Upper lobe of left lung (tissue), 6 donors: Measurements from ENCODE around the gene ABHD13. TPM values are rescaled to one million over a fixed set of nuclear protein-coding genes. Genes with fewer than 3 reads are reported as not detected.
"Not testable (repeated sequence)": the region's sequence is repeated elsewhere in the genome, so short reads cannot be mapped to it uniquely, and the experiment has no call there.

Experiments
- ATAC-seq, 2 donors: fragments of 200-7000 bp; cut with Tn5 transposase; one replicate each; pipeline ENCODE4 v1.9.1; 2022; ENCODE audit warnings: mild to moderate bottlenecking in 2 of 2, moderate library complexity in 2 of 2; ENCODE audit not compliant: low FRiP score in 2 of 2
- DNase-seq, 2 donors: peaks; one replicate each; pipeline ENCODE4 v3.0.0-alpha.2; 2019 to 2020
- H3K27ac ChIP-seq, 4 donors: fragments of 200-600 bp; sonication (generic); one replicate each; pipeline ENCODE4 v1.5.1; 2016 to 2019
- H3K27me3 ChIP-seq, 4 donors: fragments of 200-600 bp; sonication (generic); one replicate each; pipeline ENCODE4 v1.5.1; 2017 to 2019
- H3K36me3 ChIP-seq, 4 donors: fragments of 200-600 bp; sonication (generic); one replicate each; pipeline ENCODE4 v1.5.1; 2016 to 2019
- H3K4me1 ChIP-seq, 4 donors: fragments of 200-600 bp; sonication (generic); one replicate each; pipeline ENCODE4 v1.5.1; 2018 to 2019
- H3K4me3 ChIP-seq, 4 donors: fragments of 200-600 bp; sonication (generic); one replicate each; pipeline ENCODE4 v1.5.1; 2017 to 2019; ENCODE audit warnings: mild to moderate bottlenecking in 2 of 4, moderate library complexity in 1 of 4
- H3K9me3 ChIP-seq, 4 donors: fragments of 200-600 bp; sonication (generic); one replicate each; pipeline ENCODE4 v1.5.1; 2018 to 2019
- CTCF ChIP-seq, 6 experiments: fragments of 450-650 bp in 4 of 6; fragments of 200-600 bp in 2 of 6; sonication (generic) in 2 of 6; IDR thresholded peaks; one replicate each; pipeline ENCODE4 v1.5.1; 2016 to 2019; ENCODE audit warnings: antibody characterized with exemption in 6 of 6
- EP300 ChIP-seq, 4 donors: sonication (generic); formaldehyde crosslinking; IDR thresholded peaks; one replicate each; pipeline ENCODE4 v1.5.1; 2017; ENCODE audit warnings: antibody characterized with exemption in 4 of 4, control low read depth in 2 of 4
- POLR2A ChIP-seq, 4 donors: fragments of 450-650 bp; IDR thresholded peaks; one replicate each; pipeline ENCODE4 v1.5.1; 2016 to 2017; ENCODE audit warnings: antibody characterized with exemption in 4 of 4, mild to moderate bottlenecking in 2 of 4
- POLR2AphosphoS5 ChIP-seq, 2 donors: sonication (generic); formaldehyde crosslinking; IDR thresholded peaks; one replicate each; pipeline ENCODE4 v1.5.1; 2017; ENCODE audit warnings: antibody characterized with exemption in 2 of 2
- WGBS, 2 donors: methylation state at CpG; one replicate each; pipeline ENCODE4 v1.1.5; 2017 to 2018; 5-methylcytosine and 5-hydroxymethylcytosine counted together
- total RNA-seq, 6 donors: library from RNA; depleted of rRNA in 4 of 6; stranded (reverse); fragments of >200 nt in 4 of 6; gene quantifications; one replicate each; pipeline versions ENCODE4 v1.1.0 to v1.2.1, GENCODE V29; 2016 to 2021
- donor health status: DM: no; HTN: no; CAD: no; lungs with moderate emphysema.
- donor health status: DM: no; HTN: yes; CAD: no; lungs with severe emphysema.

ABHD13 gene
- total RNA-seq, 6 donors from 2014 or later: 3.6 to 21.6 (median 9.3) TPM

DNA sequence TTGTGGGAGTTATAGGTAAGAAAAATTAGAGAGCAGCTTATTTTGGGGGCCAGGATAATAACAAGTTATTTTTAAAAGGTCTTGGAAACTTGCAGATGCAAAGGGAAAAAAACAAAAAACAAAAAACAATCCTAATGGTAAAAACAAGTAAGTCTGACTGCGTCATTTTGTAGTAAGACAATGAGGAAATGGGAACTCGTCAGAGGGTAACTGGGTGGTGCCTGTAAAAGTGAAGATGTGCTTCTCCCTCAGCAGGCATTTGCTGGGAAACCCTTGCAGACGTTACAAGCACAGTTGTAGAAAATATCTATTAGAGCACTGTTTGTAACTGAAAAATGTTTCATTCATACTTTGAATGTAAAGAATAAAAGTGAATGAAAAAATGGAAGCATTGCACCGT, 49.2 kb downstream of the ABHD13 start:
- H3K27me3 ChIP-seq: no peaks in the 10 kb centered on the region
- no peaks in the 10 kb centered on the region for H3K36me3 ChIP-seq
- H3K4me1 ChIP-seq: peaks cover 21 to 29% (median 25%) of the 10 kb centered on the region in 4 donors
- peak overlapping the region; percentile 70 to 89 (median 78) for H3K27ac ChIP-seq
- peak in 1 of 4 donors; percentile 35 for TF ChIP-seq POLR2A (IDR thresholded peaks at IDR 0.05)
- no peak for TF ChIP-seq EP300 (IDR thresholded peaks at IDR 0.05)
- 76 to 82% methylated on average over 4 of the region's 4 CpGs for WGBS, 2 donors
- H3K9me3 ChIP-seq: no peaks in the 10 kb centered on the region
- peak in 1 of 2 donors; percentile 57 for ATAC-seq
- H3K4me3 ChIP-seq: no peak overlapping the region
- peak in 1 of 2 donors; percentile 32 for DNase-seq

GRCh38 chr13:108267855-108268254, 49.7 kb downstream of the ABHD13 start:
- Histone ChIP-seq H3K27ac (peak overlapping the region in 2 of 4 donors; percentile 85 to 89), H3K4me1 (peaks cover 21 to 29% (median 25%) of the 10 kb centered on the region in 4 donors)
- DNase-seq, H3K4me3 ChIP-seq, ATAC-seq, H3K27me3 ChIP-seq, H3K9me3 ChIP-seq, H3K36me3 ChIP-seq: not testable (repeated sequence)
- 96% methylated on average over 3 of the region's 3 CpGs for WGBS, 2 donors

DNA sequence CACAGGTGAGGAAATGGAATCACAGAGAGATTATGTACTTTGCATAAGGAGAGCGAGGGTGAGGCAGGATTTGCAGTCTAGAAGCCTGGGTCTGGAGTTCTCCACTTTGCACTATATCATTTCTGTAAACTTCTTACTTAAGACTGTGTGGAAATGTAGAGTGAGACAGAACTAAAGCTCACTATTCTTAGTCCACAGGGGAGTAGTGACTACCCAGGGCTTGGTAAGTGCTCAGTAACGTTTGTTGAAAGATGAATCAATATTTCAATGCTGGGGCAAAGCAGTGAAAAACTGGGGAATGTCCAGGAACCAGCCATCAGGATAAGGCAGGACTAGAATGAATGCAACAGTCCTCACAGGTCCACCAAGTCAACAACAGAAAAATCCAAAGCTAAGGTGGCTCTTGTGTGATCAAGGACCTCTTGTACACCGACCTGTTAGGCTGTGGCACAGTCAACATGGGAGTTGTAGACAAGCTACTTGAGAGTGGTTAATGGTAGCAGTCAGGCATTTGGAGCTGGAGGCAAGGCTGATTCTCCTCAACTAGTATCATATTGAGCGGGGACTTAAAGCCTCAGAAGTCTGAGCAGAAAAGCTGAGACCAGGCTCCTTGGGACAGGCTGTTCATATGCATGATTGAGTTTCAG, 50.4 kb downstream of the ABHD13 start:
- TF ChIP-seq EP300 (IDR thresholded peaks at IDR 0.05) (no peak), POLR2A (IDR thresholded peaks at IDR 0.05) (no peak), POLR2AphosphoS5 (IDR thresholded peaks at IDR 0.05) (no peak)
- H3K9me3 ChIP-seq: no peaks in the 10 kb centered on the region
- H3K36me3 ChIP-seq: no peaks in the 10 kb centered on the region
- H3K4me3 ChIP-seq: no peak overlapping the region
- peak in 1 of 2 donors; percentile 68 for DNase-seq
- WGBS, 2 donors: 51 to 61% methylated on average over 4 of the region's 4 CpGs
- peak overlapping the region; percentile 73 to 89 (median 84) for H3K27ac ChIP-seq
- ATAC-seq: peak; percentile 18 to 79
- H3K27me3 ChIP-seq: no peaks in the 10 kb centered on the region
- peaks cover 21 to 29% (median 25%) of the 10 kb centered on the region in 4 donors for H3K4me1 ChIP-seq

GRCh38 chr13:108269601-108270328, 51.6 kb downstream of the ABHD13 start, which contains the start of gene TNFSF13B:
TNFSF13B (plus strand) TSS chr13:108269718; CDS start chr13:108269896, 178 bp downstream.
- Histone ChIP-seq H3K4me1 (peaks cover 21 to 29% (median 25%) of the 10 kb centered on the region in 4 donors), H3K27me3 (no peaks in the 10 kb centered on the region), H3K4me3 (peak within 1 kb of the TSS; percentile 36 to 55 (median 42)), H3K36me3 (no peaks in the 10 kb centered on the region), H3K9me3 (no peaks in the 10 kb centered on the region), H3K27ac (peak within 1 kb of the TSS; percentile 73 to 89 (median 84))
- TF ChIP-seq EP300 (IDR thresholded peaks at IDR 0.05): no peak
- peak in 1 of 6 experiments; percentile 11 for TF ChIP-seq CTCF (IDR thresholded peaks at IDR 0.05)
- no peak for TF ChIP-seq POLR2AphosphoS5 (IDR thresholded peaks at IDR 0.05)
- peak in 1 of 4 donors; percentile 11 for TF ChIP-seq POLR2A (IDR thresholded peaks at IDR 0.05)
- DNase-seq (peak; percentile 68 to 84), ATAC-seq (peak; percentile 83)
- WGBS, 2 donors: 7 to 13% methylated on average over 16 of the region's 16 CpGs

- no peak for TF ChIP-seq POLR2AphosphoS5 (IDR thresholded peaks at IDR 0.05)
- Histone ChIP-seq H3K4me3 (peak overlapping the region; percentile 36 to 55 (median 42)), H3K4me1 (peaks cover 21 to 29% (median 25%) of the 10 kb centered on the region in 4 donors), H3K9me3 (no peaks in the 10 kb centered on the region), H3K27ac (peak overlapping the region; percentile 73 to 89 (median 84)), H3K27me3 (no peaks in the 10 kb centered on the region), H3K36me3 (no peaks in the 10 kb centered on the region)
- ATAC-seq (peak in 1 of 2 donors; percentile 26), DNase-seq (peak in 1 of 2 donors; percentile 21)
- 37 to 54% methylated on average over 3 of the region's 3 CpGs for WGBS, 2 donors
These were observed 52.2 kb downstream of the ABHD13 start for GRCh38 chr13:108270442-108270841.

DNA sequence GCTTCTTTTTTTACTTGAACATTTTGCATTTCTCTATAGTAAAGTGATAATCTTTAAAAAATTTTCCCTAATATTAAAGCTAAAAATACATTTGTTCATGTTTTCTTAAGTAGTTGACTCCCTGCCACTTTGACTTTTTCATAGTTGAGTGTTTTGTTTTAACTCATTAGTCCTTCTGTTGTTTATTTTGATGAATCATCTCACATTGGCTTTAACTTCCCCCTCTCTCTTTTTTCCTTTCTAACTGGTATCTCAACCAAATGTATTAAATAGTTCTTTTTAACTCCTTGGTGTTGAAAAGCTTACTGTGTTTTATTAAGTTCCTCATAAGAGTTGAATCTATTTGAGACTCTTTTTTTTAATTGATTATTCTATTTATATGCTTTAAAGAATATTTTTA, 54.1 kb downstream of the ABHD13 start:
- H3K4me1 ChIP-seq: peaks cover 24 to 29% (median 27%) of the 10 kb centered on the region in 4 donors
- no peak for TF ChIP-seq POLR2A (IDR thresholded peaks at IDR 0.05)
- no peak for TF ChIP-seq EP300 (IDR thresholded peaks at IDR 0.05)
- TF ChIP-seq CTCF (IDR thresholded peaks at IDR 0.05): no peak
- no peak for TF ChIP-seq POLR2AphosphoS5 (IDR thresholded peaks at IDR 0.05)
- no peaks in the 10 kb centered on the region for H3K9me3 ChIP-seq
- H3K27me3 ChIP-seq: no peaks in the 10 kb centered on the region
- ATAC-seq (no peak), DNase-seq (no peak)
- no peaks in the 10 kb centered on the region for H3K36me3 ChIP-seq
- no peak overlapping the region for H3K27ac ChIP-seq
- no peak overlapping the region for H3K4me3 ChIP-seq
